SK-N-SH (cell line): ENCODE measurements around the gene CHCHD6. TPM values are rescaled to one million over a fixed set of nuclear protein-coding genes. Genes with fewer than 3 reads are reported as not detected.

ENCODE experiments used
- CTCF ChIA-PET: fragments of 300-600, 350-600 bp; formaldehyde crosslinking; extraction: SDS; loops from one replicate; lab custom pipeline; 2021; lab: Yijun Ruan, JAX
- POLR2A ChIA-PET: fragments of 350-600 bp; sonication (Branson Sonifier 250); formaldehyde crosslinking; extraction: SDS; loops from one replicate; lab custom pipeline; 2020; ENCODE audit warnings: antibody characterized with exemption, inconsistent platforms; lab: Yijun Ruan, JAX
- DNase-seq: peaks from one replicate; pipeline ENCODE4 v3.0.0; 2012
- H2AFZ ChIP-seq: fragments of 200-600 bp; sonication (generic); 2 replicates; pipeline ENCODE4 v1.8.1; 2016; ENCODE audit warnings: antibody characterized with exemption, mild to moderate bottlenecking, low read depth
- H3F3A ChIP-seq: fragments of 200-600 bp; sonication (generic); replicated peaks from 2 replicates; pipeline ENCODE3; 2016; ENCODE audit warnings: antibody characterized with exemption, mild to moderate bottlenecking; ENCODE audit not compliant: insufficient read depth
- H3K27ac ChIP-seq, 2 experiments: fragments of 200-500 bp in 1 of 2; fragments of 200-600 bp in 1 of 2; sonication (Bioruptor generic) in 1 of 2; sonication (generic), shearing (Covaris generic) in 1 of 2; 2 replicates each; pipeline versions ENCODE4 v1.5.1 to v1.6.1; 2014 to 2016; ENCODE audit warnings: low read depth in 2 of 2, inconsistent platforms in 1 of 2, low read length in 1 of 2, mild to moderate bottlenecking in 1 of 2, mixed read lengths in 1 of 2
- H3K27me3 ChIP-seq: fragments of 200-600 bp; sonication (generic), shearing (Covaris generic); 2 replicates; pipeline ENCODE4 v1.6.1; 2016; ENCODE audit warnings: mixed run types; ENCODE audit not compliant: insufficient read depth
- H3K36me3 ChIP-seq, 2 experiments: fragments of 200-500 bp in 1 of 2; fragments of 200-600 bp in 1 of 2; sonication (Bioruptor generic) in 1 of 2; sonication (generic) in 1 of 2; replicated peaks in 1 of 2; 2 replicates each; pipeline versions ENCODE3 to v1.5.1; 2014 to 2016; ENCODE audit warnings: low read length in 1 of 2, mild to moderate bottlenecking in 1 of 2; ENCODE audit not compliant: insufficient read depth in 2 of 2, control insufficient read depth in 1 of 2
- H3K4me1 ChIP-seq, 2 experiments: fragments of 200-500 bp in 1 of 2; fragments of 200-600 bp in 1 of 2; sonication (Bioruptor generic) in 1 of 2; sonication (generic), shearing (Covaris generic) in 1 of 2; 2 replicates each; pipeline versions ENCODE4 v1.5.1 to v1.6.1; 2014 to 2016; ENCODE audit warnings: low read depth in 1 of 2, low read length in 1 of 2, mixed run types in 1 of 2; ENCODE audit not compliant: insufficient read depth in 2 of 2, control insufficient read depth in 1 of 2
- H3K4me2 ChIP-seq: fragments of 200-600 bp; sonication (generic), shearing (Covaris generic); 2 replicates; pipeline ENCODE4 v1.6.1; 2017; ENCODE audit warnings: mixed run types
- H3K4me3 ChIP-seq, 2 experiments: fragments of 200-500 bp in 1 of 2; fragments of 200-600 bp in 1 of 2; sonication (Bioruptor generic) in 1 of 2; sonication (generic), shearing (Covaris generic) in 1 of 2; 2 replicates each; pipeline versions ENCODE4 v1.5.1 to v1.8.1; 2014 to 2016; ENCODE audit warnings: low read depth in 2 of 2, inconsistent platforms in 1 of 2, low read length in 1 of 2, mild to moderate bottlenecking in 1 of 2, mixed read lengths in 1 of 2, moderate library complexity in 1 of 2
- H3K79me2 ChIP-seq: fragments of 200-600 bp; sonication (generic); 2 replicates; pipeline ENCODE4 v1.8.1; 2017; ENCODE audit warnings: mild to moderate bottlenecking; ENCODE audit not compliant: insufficient read depth
- H3K9ac ChIP-seq: fragments of 200-600 bp; sonication (generic); 2 replicates; pipeline ENCODE4 v1.6.1; 2017; ENCODE audit warnings: mixed run types
- H3K9me2 ChIP-seq: fragments of 200-600 bp; sonication (generic); 2 replicates; pipeline ENCODE4 v1.6.1; 2017; ENCODE audit warnings: mixed run types
- H3K9me3 ChIP-seq: fragments of 200-600 bp; sonication (generic); 2 replicates; pipeline ENCODE4 v1.6.1; 2017; ENCODE audit warnings: mixed run types, mild to moderate bottlenecking, moderate library complexity
- H4K20me1 ChIP-seq: fragments of 200-600 bp; sonication (generic); 2 replicates; pipeline ENCODE4 v1.6.1; 2017; ENCODE audit warnings: mild to moderate bottlenecking, mixed run types; ENCODE audit not compliant: insufficient read depth
- CHD2 ChIP-seq: fragments of 150-350 bp; IDR thresholded peaks from 2 replicates; pipeline ENCODE4 v1.6.1; 2018; ENCODE audit warnings: low read length; ENCODE audit not compliant: partially characterized antibody
- CTCF ChIP-seq: fragments of 200-600 bp; sonication (generic); IDR thresholded peaks from 2 replicates; pipeline ENCODE4 v1.6.1; 2017; ENCODE audit warnings: antibody characterized with exemption, mild to moderate bottlenecking, moderate library complexity
- EP300 ChIP-seq, 2 experiments: IDR thresholded peaks; 2 replicates each; pipeline versions ENCODE4 v1.4.0 to v1.6.1; 2012; ENCODE audit warnings: borderline replicate concordance in 1 of 2, low read depth in 1 of 2, low read length in 1 of 2
- EZH2phosphoT487 ChIP-seq: fragments of 200-600 bp; sonication (generic); IDR thresholded peaks from 2 replicates; pipeline ENCODE4 v1.6.1; 2017; ENCODE audit warnings: low read depth, mixed run types, mild to moderate bottlenecking, antibody characterized with exemption, moderate library complexity, borderline replicate concordance
- FOSL2 ChIP-seq: IDR thresholded peaks from 2 replicates; pipeline ENCODE4 v1.4.0; 2012; ENCODE audit warnings: low read depth, mild to moderate bottlenecking, moderate library complexity, borderline replicate concordance
- FOXJ3 ChIP-seq: sonication (generic); formaldehyde crosslinking; IDR thresholded peaks from 2 replicates; pipeline ENCODE4 v1.5.1; 2020; ENCODE audit warnings: mild to moderate bottlenecking, missing genetic modification reagents
- GABPA ChIP-seq: IDR thresholded peaks from 2 replicates; pipeline ENCODE4 v1.4.0; 2012; ENCODE audit warnings: low read depth, mild to moderate bottlenecking
- GATA2 ChIP-seq: sonication (generic); formaldehyde crosslinking; IDR thresholded peaks from 2 replicates; pipeline ENCODE4 v1.5.0; 2020; ENCODE audit warnings: mild to moderate bottlenecking, missing genetic modification reagents
- JUND ChIP-seq: IDR thresholded peaks from 2 replicates; pipeline ENCODE4 v1.4.0; 2012
- MXI1 ChIP-seq: IDR thresholded peaks from 2 replicates; pipeline ENCODE4 v1.6.1; 2012; ENCODE audit warnings: mild to moderate bottlenecking, low read depth, low read length, improper control_type of control experiment
- NRF1 ChIP-seq: IDR thresholded peaks from 2 replicates; pipeline ENCODE4 v1.6.1; 2012; ENCODE audit warnings: low read depth, mild to moderate bottlenecking, low read length
- PBX3 ChIP-seq: IDR thresholded peaks from 2 replicates; pipeline ENCODE4; 2012
- RAD21 ChIP-seq: IDR thresholded peaks from 2 replicates; pipeline ENCODE4 v1.6.1; 2012; ENCODE audit warnings: mild to moderate bottlenecking, low read length
- SIN3A ChIP-seq: IDR thresholded peaks from 2 replicates; pipeline ENCODE4 v1.6.1; 2012; ENCODE audit warnings: low read depth, mild to moderate bottlenecking, low read length, moderate library complexity, borderline replicate concordance
- TAF1 ChIP-seq: IDR thresholded peaks from 2 replicates; pipeline ENCODE4 v1.6.1; 2012; ENCODE audit warnings: low read depth, mild to moderate bottlenecking, low read length, moderate library complexity, borderline replicate concordance
- TCF12 ChIP-seq: IDR thresholded peaks from 2 replicates; pipeline ENCODE4 v1.4.0; 2012
- USF1 ChIP-seq: IDR thresholded peaks from 2 replicates; pipeline ENCODE4 v1.4.0; 2012; ENCODE audit warnings: low read depth, borderline replicate concordance
- YY1 ChIP-seq: IDR thresholded peaks from 2 replicates; pipeline ENCODE4 v1.4.0; 2012; ENCODE audit warnings: low read depth, mild to moderate bottlenecking
- ZBTB33 ChIP-seq: IDR thresholded peaks from 2 replicates; pipeline ENCODE4 v1.4.0; 2012; ENCODE audit warnings: low read depth, borderline replicate concordance
- WGBS: methylation state at CpG from one replicate; pipeline ENCODE4 v1.1.6; 2017; ENCODE audit warnings: low lambda C conversion rate; 5-methylcytosine and 5-hydroxymethylcytosine counted together
- polyA plus RNA-seq, 3 experiments: library from polyadenylated mRNA; depleted of rRNA; stranded (reverse); fragments of >200 nt; gene quantifications; 2 replicates each; pipeline ENCODE4 v1.2.3, GENCODE V29; 2012

CHCHD6 gene
- polyA plus RNA-seq, 1 of the 3 experiments (the other 2 are of a cell fraction) = 42.5 TPM

GRCh38 chr3:126668450-126669401 is 35.3 kb upstream of the CHCHD6 start:
- no peaks in the 10 kb centered on the region for H3K79me2 ChIP-seq

GRCh38 chr3:126671521-126671920 is 32.5 kb upstream of the CHCHD6 start:
- H3K9ac ChIP-seq = no peak overlapping the region
- H3K9me2 ChIP-seq = no peaks in the 10 kb centered on the region
- no peak overlapping the region for H3K4me2 ChIP-seq
- 76% methylated on average over 1 of the region's 1 CpG for WGBS
- no peak overlapping the region for H3K4me3 ChIP-seq
- H4K20me1 ChIP-seq = no peaks in the 10 kb centered on the region
- no peaks in the 10 kb centered on the region for H3K36me3 ChIP-seq
- no peak overlapping the region for H3K27ac ChIP-seq
- no peaks in the 10 kb centered on the region for H3K79me2 ChIP-seq
- ChIA-PET POLR2A (interaction anchor here (0.6 kb wide), 1 partner anchor 9 kb away, joined by 3 read pairs; no protein-coding TSS in a partner anchor), CTCF (interaction anchor here (1.4 to 1.7 kb wide), 2 partner anchors 8 to 12 kb away, joined by 6 to 9 read pairs; no protein-coding TSS in a partner anchor)
- H3F3A ChIP-seq = no peaks in the 10 kb centered on the region
- no peaks in the 10 kb centered on the region for H3K27me3 ChIP-seq
- H3K4me1 ChIP-seq = no peaks in the 10 kb centered on the region
- no peak for DNase-seq
- peaks cover 7% of the 10 kb centered on the region; the same call in 1 of the 2 replicates for H3K9me3 ChIP-seq
- no peak overlapping the region for H2AFZ ChIP-seq
- TF ChIP-seq FOXJ3 (CRISPR knock-in tag) (no peak), TAF1 (no peak), USF1 (no peak), PBX3 (no peak), MXI1 (no peak), JUND (no peak), TCF12 (no peak), YY1 (no peak), ZBTB33 (no peak), CTCF (no peak)

More at GRCh38 chr3:126668450-126669401, 35.3 kb upstream of the CHCHD6 start:
- Histone ChIP-seq H2AFZ (no peak overlapping the region), H3K9ac (no peak overlapping the region), H3F3A (no peaks in the 10 kb centered on the region), H3K9me3 (peaks cover 2% of the 10 kb centered on the region; the same call in 1 of the 2 replicates), H3K27me3 (no peaks in the 10 kb centered on the region), H3K27ac (no peak overlapping the region), H3K36me3 (no peaks in the 10 kb centered on the region), H3K4me3 (no peak overlapping the region), H3K4me1 (no peaks in the 10 kb centered on the region; a peak in 1 of 4 replicates), H3K4me2 (no peak overlapping the region), H3K9me2 (no peaks in the 10 kb centered on the region), H4K20me1 (no peaks in the 10 kb centered on the region)
- CTCF ChIA-PET = interaction anchor here (1.0 to 1.8 kb wide), 4 partner anchors 8 to 45 kb away, joined by 3 to 9 read pairs (median 4); no protein-coding TSS in a partner anchor
- 77% methylated on average over 9 of the region's 13 CpGs for WGBS
- POLR2A ChIA-PET = no interaction called here
- DNase-seq = no peak
- TF ChIP-seq USF1 (no peak), NRF1 (no peak), SIN3A (no peak), FOSL2 (no peak), YY1 (no peak), EP300 (IDR thresholded peaks at IDR 0.05; ENCODE audit: borderline replicate concordance in 1 of 2, low read depth in 1 of 2, low read length in 1 of 2) (no peak), RAD21 (no peak), CHD2 (no peak), EZH2phosphoT487 (no peak), GABPA (no peak), GATA2 (CRISPR knock-in tag) (no peak)
